GM12878 (cell line): ENCODE measurements around the gene ROBO1.

Experiments
- NFYB ChIP-seq: IDR thresholded peaks from 2 replicates; pipeline ENCODE4 v1.6.1; 2011; ENCODE audit warnings: low read depth, mild to moderate bottlenecking, low read length, improper control_type of control experiment, moderate library complexity; ENCODE audit not compliant: insufficient read depth
- RELA ChIP-seq: fragments of 450-650 bp; IDR thresholded peaks from 2 replicates; pipeline ENCODE4 v1.8.0; 2014; ENCODE audit warnings: borderline replicate concordance; ENCODE audit not compliant: partially characterized antibody
- TF ChIP-seq, protein P1 (sequence below): IDR thresholded peaks from 2 replicates; pipeline ENCODE4 v1.6.1; 2011; ENCODE audit warnings: mild to moderate bottlenecking, low read depth, low read length, moderate library complexity; ENCODE audit not compliant: insufficient replicate concordance

DNA sequence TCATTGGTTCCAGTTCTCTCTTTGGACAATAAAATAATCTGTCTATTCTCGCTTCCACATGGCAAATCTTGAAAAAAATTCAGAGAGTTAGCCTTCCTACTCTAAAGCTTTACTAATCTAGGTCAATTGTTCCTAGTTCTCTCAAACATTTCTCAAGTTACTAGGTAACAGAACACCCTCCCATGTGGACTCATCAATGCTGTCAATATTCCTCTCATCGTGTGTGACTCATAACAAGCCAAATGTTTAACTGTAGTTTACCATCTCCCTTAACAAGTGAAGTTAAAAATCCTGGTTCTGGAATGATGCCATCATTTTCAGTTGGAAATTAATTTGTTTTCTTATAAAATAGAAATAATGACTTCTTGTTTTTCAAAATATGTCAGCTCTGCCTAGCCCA, 438.6 kb downstream of the ROBO1 start:
- TF ChIP-seq, protein P1, sequence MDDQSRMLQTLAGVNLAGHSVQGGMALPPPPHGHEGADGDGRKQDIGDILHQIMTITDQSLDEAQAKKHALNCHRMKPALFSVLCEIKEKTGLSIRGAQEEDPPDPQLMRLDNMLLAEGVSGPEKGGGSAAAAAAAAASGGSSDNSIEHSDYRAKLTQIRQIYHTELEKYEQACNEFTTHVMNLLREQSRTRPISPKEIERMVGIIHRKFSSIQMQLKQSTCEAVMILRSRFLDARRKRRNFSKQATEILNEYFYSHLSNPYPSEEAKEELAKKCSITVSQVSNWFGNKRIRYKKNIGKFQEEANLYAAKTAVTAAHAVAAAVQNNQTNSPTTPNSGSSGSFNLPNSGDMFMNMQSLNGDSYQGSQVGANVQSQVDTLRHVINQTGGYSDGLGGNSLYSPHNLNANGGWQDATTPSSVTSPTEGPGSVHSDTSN = no peak
- no peak for TF ChIP-seq NFYB
- no peak for TF ChIP-seq RELA
